ENCODE measurements around the gene ARHGEF17.

GRCh38 chr11:73333173-73333572, 25.1 kb downstream of the ARHGEF17 start:
- TF ChIP-seq CTCF (IDR thresholded peaks at IDR 0.05) (no peak), POLR2A (IDR thresholded peaks at IDR 0.05) (no peak)

All from lower leg skin (tissue), 3 donors.